ENCODE measurements around the gene TIMP1. TPM values are rescaled to one million over a fixed set of nuclear protein-coding genes. Genes with fewer than 3 reads are reported as not detected.

Gene TIMP1
- total and polyA plus RNA-seq, 10 of the 15 experiments (the other 5 are each of a cell fraction or from before 2014, with no cell fraction given): 101 to 341 (median 134) TPM

- TF ChIP-seq NKRF (conservative IDR thresholded peaks at IDR 0.05) (no peak), POLR2AphosphoS5 (IDR thresholded peaks at IDR 0.05; ENCODE audit: low read length) (peak; percentile 84; the same call in 1 of the 2 replicates), BCLAF1 (IDR thresholded peaks at IDR 0.05) (peak; percentile 88), IRF4 (IDR thresholded peaks at IDR 0.05; ENCODE audit: low read depth, low read length) (no peak), SP1 (IDR thresholded peaks at IDR 0.05; ENCODE audit: low read depth, low read length) (peak; percentile 93), CREM (IDR thresholded peaks at IDR 0.05; ENCODE audit: low read depth) (peak; percentile 21; the same call in 1 of the 2 replicates)
Observed at GRCh38 chrX:47560934-47561658, 21.1 kb upstream of the TIMP1 start, which contains the start of gene ARAF (continued).

All from GM12878 (cell line).